ENCODE measurements around the gene VPS72. TPM values are rescaled to one million over a fixed set of nuclear protein-coding genes. Genes with fewer than 3 reads are reported as not detected.
A peak's percentile ranks its signal among the peaks of the same experiment; 100 is the strongest.
"Not testable (repeated sequence)": the region's sequence is repeated elsewhere in the genome, so short reads cannot be mapped to it uniquely, and the experiment has no call there.

VPS72 gene, protein sequence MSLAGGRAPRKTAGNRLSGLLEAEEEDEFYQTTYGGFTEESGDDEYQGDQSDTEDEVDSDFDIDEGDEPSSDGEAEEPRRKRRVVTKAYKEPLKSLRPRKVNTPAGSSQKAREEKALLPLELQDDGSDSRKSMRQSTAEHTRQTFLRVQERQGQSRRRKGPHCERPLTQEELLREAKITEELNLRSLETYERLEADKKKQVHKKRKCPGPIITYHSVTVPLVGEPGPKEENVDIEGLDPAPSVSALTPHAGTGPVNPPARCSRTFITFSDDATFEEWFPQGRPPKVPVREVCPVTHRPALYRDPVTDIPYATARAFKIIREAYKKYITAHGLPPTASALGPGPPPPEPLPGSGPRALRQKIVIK
- 59.8 and 64.0 TPM in 2 replicates for total RNA-seq (2014; rRNA removed)
- polyA plus RNA-seq (2012) = 58.7 TPM

DNA sequence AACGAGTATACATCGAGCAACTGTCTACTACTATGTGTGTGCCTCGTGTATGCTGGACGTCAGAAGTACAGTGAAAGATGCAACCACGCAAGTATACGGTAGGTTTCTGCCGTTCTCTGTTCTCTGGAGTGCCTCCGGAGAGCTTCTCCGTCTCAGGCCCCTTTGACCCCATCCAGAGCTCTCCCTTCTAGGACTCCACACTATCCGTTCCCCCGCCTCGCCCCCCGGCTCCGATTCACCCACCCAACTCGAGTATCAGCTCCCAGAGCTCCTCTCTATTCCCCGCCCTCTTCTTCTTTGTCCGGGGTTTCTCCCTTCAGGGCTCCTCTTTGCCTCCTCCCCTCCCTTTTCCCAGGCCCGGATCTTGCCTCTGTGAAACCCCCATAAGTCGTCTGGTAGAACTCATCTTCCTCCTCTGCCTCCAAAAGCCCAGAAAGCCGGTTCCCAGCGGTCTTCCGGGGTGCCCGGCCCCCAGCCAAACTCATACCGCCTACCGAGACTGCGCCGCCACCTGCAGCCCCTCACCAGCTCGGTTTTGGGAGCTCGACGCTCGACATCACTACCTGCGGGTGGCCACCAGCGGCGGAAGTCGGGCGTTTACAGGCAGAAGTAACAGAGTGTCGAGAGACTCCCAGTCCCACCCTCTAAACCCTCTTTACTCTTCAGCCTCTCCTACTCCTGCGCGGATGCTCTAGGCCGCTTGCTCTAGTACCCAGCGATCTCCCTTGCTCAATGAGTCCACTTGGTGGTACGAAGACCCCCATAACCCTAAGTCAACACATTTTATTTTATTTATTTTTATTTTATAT, at the start of gene VPS72:
TSS of gene VPS72 (minus strand) at position 561 of the 809 bp plus-strand sequence. CDS start at position 485, 76 bp downstream.
- DNase-seq (ENCODE audit: low read depth) = peak; percentile 83

DNA sequence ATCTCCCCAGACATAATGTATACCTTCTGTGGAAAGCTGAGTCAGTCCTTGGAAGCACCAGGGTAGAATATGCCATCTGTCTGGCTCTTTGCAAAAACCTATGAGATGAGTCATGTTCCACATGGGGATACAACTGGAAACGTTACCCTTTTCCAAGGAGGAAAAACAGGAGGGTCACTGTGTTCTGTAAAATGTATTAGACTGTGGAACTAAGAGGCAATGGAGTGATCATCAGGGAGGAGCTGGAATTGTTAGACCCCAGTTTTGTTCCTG, 48.4 kb upstream of the VPS72 start:
- DNase-seq (ENCODE audit: low read depth) = peak; percentile 92

DNA sequence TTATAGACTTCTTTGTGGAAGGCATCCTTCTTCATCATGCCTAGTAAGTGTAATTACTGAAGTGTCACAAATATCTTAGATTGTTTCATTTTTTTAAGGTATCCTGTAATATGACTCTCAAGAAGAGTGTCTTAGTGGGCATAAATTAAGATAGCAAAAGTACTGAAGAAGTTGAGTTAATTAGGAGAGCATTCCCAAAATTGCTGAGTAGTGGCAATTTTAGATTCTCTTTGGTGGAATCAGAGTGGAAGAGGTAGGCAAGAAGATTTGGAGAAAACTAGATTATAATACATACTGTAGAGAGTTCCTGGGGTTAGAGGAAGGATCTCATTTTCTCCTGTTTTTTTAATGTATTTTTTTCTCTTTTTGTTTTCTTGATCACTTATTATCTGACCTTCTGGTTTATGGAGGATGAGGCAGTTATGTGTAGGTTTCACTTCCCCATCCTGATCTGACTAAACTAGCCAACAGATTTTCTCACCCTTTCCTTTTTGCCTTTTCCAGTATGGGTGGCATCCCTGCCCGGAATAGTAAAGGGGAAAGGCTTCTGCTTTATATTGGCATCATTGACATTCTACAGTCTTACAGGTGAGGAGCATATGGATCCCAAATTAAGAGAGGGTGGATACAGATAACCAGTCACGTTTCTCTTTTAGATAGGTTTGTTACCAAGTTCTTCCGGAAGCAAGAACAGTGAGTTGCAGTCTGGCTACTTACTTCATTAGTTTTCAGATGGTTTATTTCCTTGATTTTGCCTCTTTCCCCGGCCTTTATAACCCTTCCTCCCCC, 47.9 kb upstream of the VPS72 start:
- no peak for DNase-seq (ENCODE audit: low read depth)

DNA sequence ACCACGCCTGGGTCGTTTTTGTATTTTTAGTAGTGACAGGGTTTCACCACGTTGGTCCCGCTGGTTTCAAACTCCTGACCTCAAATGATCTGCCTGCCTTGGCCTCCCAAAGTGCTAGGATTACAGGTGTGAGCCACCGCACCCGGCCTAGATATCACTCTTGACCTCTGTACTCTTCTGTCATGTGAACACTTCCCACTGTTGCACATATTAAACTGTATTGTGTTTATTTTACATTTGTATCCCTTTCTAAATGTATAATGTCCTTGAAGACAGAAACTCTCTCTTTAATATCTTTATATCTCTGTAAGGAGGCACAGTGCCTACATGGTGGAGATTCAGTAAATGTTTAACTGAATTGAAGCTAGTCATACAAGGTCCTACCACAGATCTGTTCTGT, 45.2 kb upstream of the VPS72 start:
- DNase-seq (ENCODE audit: low read depth) = no peak

DNA sequence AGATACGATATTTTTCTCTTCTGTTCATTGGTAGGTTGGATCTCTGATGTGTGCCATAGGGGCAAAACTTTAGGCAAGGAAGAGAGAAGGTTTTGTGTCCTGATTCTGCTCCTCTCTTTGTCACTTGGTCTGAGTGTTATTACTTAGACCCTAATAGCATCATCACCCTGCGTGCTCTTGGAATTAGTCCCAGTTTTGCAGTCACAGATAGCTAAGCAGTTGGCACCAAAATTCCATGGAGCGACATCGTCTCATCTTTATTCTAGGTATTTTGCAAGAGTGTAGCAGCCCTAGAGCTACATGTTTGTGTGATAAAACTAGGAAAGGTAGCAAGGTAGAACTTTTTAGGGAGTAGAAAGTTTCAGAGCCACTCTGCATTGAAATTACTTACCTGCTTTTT, 32.1 kb upstream of the VPS72 start:
- DNase-seq (ENCODE audit: low read depth) = peak; percentile 17

DNA sequence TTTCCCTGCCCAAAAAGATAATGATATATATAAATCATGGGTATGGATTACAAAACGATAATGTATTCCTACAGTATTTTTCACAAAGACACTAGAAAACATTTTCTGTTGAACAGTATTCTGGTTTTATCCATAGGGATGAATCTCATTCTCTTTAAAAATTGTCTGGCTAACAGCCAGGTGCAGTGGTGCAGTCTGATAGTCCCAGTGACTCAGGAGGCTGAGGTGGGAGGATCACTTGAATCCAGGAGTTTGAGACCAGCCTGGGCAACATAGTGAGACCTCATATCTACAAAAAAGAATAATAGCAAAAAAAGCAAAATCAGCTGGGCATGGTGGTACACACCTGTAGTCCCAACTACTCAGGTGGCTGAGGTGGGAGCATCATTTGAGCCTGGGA, 31.6 kb upstream of the VPS72 start:
- no peak for DNase-seq (ENCODE audit: low read depth)

DNA sequence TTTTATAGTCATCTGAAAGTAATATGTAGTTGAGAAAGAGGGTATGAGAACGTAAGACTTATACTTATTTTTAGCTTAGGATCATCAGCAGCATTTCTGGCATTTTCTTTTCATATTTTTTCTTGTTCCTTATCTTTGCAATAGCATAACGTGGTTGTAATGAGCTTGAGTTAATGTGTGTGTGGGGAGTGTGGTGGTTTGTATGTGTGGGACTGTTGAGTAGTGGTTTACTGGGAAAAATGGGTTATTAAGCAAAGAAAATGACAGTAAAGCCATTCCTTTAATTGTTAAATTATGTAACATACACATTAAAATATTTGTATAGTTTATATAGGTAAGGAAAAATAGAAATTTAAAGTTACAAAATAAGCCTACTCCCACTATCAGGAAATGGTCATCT, 23.6 kb upstream of the VPS72 start:
- DNase-seq (ENCODE audit: low read depth) = no peak

DNA sequence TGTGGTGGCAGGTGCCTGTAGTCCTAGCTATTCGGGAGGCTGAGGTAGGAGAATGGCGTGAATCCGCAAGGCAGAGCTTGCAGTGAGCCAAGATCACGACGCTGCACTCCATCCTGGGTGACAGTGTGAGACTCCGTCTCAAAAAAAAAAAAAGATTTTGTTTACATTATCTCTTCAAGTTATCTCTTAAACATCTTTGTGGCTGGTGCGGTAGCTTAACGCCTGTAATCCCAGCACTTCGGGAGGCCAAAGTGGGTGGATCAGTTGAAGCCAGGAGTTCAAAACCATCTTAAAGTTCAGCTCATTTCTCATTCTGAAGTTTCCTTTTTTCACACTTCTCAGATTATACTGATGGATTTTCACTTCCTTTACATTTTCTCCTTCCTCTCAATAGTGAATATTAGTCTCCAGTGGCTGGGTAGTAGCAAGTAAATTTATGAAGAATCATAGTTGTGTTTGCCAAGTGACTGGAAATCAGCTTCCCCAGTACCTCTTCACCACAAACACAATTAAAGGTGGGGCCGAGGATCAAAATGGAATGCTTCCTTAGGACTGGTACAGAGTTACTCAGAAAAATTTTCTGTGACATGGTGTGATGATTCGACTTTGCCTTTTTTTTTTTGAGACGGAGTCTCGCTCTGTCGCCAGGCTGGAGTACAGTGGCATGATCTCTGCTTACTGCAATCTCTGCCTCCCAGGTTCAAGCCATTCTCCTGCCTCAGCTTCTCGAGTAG, 22.1 kb upstream of the VPS72 start:
- no peak for DNase-seq (ENCODE audit: low read depth)

DNA sequence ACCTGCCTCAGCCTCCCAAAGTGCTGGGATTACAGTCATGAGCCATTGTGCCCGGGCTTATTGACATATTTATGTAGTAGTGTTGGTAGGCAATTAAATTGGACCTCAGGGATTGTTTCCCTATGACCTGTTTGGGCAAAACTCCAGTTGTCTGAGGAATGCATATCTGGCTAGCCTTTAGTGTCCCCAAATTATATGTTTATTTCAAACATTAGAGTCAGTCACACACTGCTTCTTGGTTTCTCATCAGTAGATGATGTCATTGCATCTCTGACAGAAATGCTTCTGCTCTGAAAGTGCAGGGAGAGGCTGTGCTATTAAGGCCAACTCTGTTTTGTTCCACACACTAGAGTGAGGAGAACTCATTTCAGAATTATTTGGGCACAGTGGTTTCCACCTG, 20.8 kb upstream of the VPS72 start:
- DNase-seq (ENCODE audit: low read depth) = no peak

DNA sequence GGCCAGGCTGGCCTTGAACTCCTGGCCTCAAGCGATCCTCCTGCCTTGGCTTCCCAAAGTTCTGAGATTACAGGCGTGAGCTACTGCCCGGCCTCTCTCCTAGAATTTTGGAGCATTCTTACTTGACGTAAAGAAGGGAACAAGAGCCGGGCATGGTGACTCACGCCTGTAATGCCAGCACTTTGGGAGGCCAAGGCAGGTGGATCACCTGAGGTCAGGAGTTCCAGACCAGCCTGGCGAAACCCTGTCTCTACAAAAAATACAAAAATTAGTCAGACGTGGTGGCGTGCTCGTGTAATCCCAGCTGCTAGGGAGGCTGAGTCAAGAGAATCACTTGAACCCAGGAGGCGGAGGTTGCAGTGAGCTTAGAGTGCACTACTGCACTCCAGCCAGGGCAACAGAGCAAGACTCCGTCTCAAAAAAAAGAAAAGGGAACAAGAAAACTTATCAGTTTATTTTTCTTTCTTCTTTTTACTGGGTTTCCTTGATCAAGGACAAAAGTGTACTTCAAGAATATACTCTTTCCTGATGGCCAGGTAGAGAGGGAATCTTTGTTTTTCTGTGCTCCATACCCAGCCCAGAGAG, 15.5 kb upstream of the VPS72 start:
- DNase-seq (ENCODE audit: low read depth) = not testable (repeated sequence)

DNA sequence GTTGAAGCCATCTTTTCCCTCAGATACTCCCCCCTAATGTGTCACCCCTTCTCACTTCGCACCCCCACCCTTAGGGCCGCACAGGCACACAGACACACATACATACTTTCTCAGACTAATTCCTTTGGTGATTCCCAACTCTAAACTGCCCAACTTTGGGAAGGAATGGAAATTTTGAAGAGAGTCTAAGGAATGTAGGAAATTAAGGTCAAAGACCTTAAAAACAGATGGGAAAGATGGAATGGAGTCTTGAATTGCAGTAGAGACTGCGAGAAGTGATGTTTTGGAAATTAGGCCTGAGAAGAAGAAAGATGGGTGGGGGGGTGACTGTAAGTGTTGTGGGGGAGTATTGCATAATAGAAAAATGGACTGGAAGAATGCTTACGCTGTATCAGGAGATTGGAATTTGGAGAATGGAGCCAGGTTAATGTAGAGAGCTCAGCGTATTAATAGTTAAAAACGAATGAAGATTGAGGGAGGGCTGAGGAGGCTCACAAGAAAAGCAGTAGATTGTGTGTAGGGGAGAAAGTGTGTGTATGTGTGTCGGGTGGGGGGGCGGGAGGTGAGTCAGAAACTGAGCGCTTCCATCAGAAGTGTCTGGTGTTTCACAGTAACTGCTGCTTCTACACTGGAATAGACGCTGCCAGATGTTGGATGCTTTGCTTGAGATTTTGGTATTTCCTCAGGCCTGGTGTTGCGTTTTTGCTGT, 10.0 kb upstream of the VPS72 start:
- peak; percentile 70 for DNase-seq (ENCODE audit: low read depth)

DNA sequence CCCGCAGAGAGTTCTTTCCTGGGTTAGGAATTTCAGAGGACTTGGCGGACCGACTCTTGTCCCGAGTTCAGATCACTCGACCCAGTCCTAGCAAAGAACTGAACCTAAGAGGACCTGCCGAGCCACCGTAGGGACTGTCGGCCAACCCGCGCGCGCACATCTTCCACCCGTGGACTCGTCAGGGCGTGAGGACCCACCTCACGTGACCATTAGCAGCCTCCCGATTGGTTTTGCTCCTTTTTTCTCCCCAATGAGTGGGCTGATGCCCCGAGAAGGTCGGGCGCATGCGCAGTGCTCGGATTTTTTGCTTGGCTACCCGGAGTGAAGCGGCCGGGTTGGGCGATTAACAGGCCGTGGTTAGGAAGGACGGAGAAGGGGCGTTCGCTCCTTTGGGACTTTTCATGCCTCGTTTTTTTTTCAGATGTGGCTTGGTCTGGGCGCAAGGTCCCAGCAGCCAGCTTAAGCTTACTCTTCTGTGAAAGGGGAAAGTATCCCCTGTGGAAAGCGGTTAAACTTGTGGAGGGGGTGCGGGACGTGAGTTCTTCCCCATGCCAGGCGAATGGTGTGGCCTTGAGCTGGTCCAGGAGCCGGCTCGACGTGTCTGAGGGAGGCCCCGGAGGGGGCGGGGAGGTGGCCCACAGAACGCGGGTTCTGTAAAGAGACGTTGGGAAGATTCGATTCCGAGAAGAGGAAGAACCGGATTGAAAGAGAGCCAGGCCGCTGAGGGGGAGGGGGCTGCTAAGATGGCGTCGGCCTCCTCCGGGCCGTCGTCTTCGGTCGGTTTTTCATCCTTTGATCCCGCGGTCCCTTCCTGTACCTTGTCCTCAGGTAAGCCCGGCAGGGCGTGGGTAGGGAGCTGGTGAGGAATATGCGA, 8.5 kb upstream of the VPS72 start, which contains the start of gene PIP5K1A:
TSS of gene PIP5K1A (plus strand) at position 299 of the 874 bp plus-strand sequence. CDS start at position 744, 445 bp downstream.
- DNase-seq (ENCODE audit: low read depth) = peak; percentile 99

DNA sequence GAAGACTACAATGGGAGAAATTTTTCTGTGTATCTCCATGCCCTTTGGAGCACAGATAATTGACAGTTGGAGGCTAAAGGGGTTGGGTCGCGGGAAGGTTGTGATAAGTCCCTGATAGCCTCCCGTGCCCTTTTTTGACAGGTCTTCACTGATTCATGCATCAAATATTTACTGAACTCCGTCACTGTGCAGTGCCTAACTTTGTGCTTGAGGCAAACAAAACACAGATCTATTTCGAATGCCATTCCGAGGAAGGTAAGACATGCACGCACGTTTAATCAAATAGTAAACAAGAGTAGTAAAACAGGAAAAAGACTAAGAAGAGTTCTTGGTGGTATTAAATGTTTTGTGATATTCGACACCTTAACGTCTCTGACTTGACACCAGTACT, 7.9 kb upstream of the VPS72 start:
- DNase-seq (ENCODE audit: low read depth) = no peak

DNA sequence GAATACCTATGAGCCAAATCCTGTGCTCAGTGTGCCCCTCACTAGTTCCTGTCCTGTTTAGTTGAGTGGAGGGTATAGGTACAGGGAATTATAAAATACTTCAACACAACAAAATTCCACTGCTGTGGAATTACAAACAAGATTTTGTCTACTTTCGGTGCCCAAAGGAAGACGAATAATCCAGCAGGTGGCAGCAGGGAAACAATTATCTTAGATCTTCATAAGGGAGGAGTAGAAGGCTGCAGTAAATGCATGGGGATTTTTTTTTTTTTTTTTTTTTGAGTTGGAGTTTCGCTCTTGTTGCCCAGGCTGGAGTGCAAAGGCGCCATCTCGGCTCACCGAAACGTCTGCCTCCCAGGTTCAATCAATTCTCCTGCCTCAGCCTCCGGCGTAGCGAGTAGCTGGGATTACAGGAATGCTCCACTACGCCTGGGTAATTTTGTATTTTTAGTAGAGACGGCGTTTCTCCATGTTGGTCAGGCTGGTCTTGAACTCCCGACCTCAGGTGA, 6.3 kb upstream of the VPS72 start:
- peak; percentile 92 for DNase-seq (ENCODE audit: low read depth)

DNA sequence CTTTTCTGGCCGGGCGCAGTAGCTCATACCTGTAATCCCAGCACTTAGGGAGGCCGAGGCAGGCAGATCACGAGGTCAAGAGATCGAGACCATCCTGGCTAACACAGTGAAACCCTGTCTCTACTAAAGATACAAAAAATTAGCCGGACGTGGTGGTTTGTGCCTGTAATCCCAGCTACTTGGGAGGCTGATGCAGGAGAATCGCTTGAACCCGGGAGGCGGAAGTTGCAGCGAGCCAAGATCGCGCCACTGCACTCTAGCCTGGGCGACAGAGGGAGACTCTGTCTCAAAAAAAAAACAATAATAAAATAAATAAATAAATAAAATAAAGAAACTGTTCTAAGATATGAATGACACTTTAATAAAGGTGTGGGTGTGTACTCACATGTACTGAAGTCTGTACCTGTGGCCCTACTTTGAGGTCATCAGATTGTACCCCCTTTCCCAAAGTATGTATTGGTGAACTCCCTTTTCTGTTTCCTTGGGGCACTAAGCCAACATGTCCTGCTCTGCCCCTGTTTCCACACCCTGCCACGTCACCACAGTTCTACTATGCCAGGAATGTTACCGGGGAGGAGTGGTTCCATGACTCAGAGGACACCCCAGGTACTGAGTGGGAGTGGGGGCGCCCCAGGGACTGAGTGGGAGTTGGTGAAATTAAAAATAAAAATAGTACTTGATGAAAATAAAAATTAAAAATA, 5.0 kb upstream of the VPS72 start:
- peak; percentile 87 for DNase-seq (ENCODE audit: low read depth)

DNA sequence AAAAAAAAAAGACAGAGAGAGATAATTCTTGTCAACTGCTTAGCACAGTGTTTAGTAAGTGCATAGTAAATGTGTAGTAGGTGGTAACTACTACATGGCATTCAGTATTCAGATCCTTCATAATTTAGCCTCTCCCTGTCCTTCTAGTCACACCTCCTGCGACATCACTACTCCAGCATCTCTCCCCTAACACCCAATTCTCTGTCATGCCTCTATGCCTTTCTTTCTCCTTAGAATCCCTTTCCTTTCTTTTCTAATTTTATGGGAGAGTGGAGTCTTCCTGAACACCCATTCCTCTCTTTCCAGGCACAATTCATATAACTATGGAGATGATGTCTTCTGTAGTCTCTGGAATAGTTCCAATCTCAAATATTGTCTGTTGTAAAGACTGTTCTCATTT, 3.9 kb upstream of the VPS72 start:
- DNase-seq (ENCODE audit: low read depth) = no peak

DNA sequence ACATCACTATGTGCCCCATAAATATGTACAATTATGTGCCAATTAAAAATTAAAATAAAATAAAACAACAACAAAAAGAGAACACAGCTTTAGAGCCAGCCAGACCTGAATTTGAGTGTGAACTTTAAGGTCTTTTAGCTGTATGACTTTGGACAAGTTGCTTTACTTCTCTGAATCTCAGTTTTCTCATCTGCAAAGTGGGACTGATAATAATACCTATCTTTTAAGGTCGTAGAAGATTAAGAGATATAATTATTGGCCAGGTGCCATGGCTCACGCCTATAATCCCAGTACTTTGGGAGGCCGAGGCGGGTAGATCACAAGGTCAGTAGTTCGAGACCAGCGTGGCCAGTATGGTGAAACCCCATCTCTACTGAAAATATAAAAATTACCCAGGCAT, 3.3 kb upstream of the VPS72 start:
- DNase-seq (ENCODE audit: low read depth) = no peak

DNA sequence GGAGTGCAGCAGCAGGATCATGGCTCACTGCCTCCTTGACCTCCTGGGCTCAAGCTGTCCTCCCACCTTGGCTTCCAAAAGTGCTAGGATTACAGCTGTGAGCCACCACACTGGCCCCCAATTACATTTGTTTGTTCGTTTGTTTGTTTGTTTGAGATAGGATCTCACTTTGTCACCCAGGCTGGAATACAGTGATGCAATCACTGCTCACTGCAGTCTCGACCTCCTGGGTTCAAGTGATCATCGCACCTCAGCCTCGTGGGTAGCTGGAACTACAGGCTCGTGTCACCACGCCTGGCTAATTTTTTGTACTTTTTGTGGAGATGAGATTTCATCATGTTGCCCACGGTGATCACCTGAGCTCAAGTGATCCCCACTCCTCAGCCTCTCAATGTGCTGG, 2.0 kb upstream of the VPS72 start:
- DNase-seq (ENCODE audit: low read depth) = no peak

DNA sequence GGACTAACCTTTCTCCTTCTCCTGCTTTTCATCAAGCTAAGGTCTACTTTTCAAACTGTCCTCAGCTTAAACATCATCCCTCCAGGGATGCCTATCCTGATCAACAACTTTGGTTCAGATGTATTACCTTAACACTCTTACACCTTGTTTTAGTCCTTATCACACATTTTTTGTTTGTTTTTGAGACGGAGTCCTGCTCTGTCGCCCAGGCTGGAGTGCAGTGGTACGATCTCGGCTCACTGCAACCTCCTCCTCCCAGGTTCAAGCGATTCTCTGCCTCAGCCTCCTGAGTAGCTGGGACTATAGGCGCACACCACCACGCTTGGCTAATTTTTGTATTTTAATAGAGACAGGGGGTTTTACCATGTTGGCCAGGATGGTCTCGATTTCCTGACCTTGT, 1.3 kb downstream of the VPS72 start:
- DNase-seq (ENCODE audit: low read depth) = not testable (repeated sequence)

Data from LHCN-M2 (cell line).